GM10266 (cell line): Measurements from ENCODE around the gene NCAM2.

Experiments
- DNase-seq: peaks from one replicate; pipeline ENCODE4 v3.0.0; 2012; ENCODE audit errors: extremely low spot score
- CTCF ChIP-seq: IDR thresholded peaks from 2 replicates; pipeline ENCODE4 v1.5.1; 2012; ENCODE audit warnings: mild to moderate bottlenecking, low read depth; ENCODE audit not compliant: control insufficient read depth, insufficient read depth; ENCODE audit errors: missing control alignments

Gene NCAM2

GRCh38 chr21:21508859-21509258 lies 510.6 kb downstream of the NCAM2 start:
- DNase-seq, result no peak
- TF ChIP-seq CTCF, result no peak

DNA sequence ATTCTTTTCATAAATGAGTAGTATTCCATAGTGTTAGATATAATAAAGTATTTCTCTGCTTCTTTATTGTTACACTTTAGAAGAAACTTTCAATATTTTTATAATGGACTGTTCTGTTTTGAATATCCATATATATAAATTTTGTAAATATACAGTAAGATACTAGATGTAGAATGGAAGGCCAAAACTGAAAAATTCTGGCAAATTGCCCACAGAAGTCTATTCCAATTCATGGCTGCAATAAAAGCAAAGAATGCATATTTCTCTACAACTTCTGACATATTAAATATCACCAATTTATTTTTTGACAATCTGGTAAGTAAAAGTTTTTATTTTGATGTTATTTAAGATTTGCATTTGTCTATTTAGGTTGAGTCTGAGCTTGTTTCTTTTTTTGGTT lies 532.5 kb downstream of the NCAM2 start:
- no peak for TF ChIP-seq CTCF
- DNase-seq, result no peak

- TF ChIP-seq CTCF, result no peak
- no peak for DNase-seq
Measured at GRCh38 chr21:21547368-21547953, 549.3 kb downstream of the NCAM2 start.

GRCh38 chr21:21559285-21560045 lies 561.3 kb downstream of the NCAM2 start:
- no peak for TF ChIP-seq CTCF

More at GRCh38 chr21:21559285-21560045, 561.3 kb downstream of the NCAM2 start:
- no peak for DNase-seq
